ENCODE measurements around the gene FITM1.

FITM1 gene

DNA sequence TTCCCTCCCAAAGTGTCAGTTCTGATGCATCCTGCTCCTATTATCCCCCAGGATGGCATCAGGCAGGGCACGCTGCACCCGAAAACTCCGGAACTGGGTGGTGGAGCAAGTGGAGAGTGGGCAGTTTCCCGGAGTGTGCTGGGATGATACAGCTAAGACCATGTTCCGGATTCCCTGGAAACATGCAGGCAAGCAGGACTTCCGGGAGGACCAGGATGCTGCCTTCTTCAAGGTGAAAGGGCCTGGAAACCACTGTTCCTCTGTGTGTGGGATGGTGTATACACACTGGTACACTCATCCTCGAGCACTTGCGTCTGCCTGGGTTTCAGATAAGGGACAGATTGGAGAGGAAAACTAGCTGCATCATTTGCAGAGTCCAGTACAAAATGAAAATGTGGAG, 31.6 kb downstream of the FITM1 start:
- DNase-seq: no peak

DNA sequence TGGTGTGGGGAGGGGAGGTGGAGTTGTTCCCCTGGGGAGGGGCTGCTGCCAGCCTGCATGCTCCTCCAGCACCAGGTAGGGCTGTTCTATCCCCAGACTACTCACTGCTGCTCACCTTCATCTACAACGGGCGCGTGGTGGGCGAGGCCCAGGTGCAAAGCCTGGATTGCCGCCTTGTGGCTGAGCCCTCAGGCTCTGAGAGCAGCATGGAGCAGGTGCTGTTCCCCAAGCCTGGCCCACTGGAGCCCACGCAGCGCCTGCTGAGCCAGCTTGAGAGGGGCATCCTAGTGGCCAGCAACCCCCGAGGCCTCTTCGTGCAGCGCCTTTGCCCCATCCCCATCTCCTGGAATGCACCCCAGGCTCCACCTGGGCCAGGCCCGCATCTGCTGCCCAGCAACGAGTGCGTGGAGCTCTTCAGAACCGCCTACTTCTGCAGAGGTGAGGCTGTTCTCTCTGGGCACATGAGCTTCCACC, 34.1 kb downstream of the FITM1 start:
- DNase-seq: no peak

DNA sequence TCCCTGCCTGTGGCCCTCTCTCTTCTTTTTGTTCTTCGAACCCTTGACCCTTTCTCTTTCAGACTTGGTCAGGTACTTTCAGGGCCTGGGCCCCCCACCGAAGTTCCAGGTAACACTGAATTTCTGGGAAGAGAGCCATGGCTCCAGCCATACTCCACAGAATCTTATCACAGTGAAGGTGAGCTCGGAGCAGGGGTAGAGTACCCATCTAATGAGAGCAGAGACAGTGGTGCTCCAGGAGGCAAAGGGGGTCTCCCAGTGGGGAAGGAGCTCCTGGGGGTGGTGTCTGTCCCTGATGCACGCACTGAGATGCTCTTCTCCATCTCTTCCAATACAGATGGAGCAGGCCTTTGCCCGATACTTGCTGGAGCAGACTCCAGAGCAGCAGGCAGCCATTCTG, 35.3 kb downstream of the FITM1 start:
- no peak for DNase-seq

DNA sequence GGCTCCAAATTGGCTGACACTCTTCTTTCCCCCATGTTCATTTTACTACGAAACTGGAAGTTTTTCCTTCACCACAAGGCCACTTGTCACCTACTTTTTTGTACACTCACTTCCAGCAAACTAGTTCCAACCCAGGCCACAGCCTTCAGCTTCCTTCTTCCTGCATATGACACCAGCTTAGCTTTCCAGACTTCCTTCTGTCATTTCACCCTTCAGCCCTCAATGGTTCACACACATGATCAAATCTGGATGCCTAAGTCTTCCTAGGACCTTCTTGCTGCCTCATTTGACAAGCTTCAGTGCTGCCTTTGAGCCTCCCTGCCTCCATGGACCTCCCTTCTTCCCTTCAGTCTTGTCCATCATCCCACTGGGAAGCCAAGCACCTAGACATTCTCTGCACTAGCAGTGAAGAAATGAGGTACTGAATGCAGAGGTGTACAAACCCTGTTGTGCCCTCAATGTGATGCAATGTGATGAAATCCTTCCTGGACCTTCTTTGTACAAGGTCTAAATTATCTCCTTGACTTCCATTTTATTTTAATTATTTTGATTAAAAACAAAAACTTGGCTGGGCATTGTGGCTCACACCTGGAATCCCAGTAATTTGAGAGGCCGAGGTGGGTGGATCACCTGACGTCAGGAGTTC, 37.1 kb downstream of the FITM1 start:
- no peak for DNase-seq

DNA sequence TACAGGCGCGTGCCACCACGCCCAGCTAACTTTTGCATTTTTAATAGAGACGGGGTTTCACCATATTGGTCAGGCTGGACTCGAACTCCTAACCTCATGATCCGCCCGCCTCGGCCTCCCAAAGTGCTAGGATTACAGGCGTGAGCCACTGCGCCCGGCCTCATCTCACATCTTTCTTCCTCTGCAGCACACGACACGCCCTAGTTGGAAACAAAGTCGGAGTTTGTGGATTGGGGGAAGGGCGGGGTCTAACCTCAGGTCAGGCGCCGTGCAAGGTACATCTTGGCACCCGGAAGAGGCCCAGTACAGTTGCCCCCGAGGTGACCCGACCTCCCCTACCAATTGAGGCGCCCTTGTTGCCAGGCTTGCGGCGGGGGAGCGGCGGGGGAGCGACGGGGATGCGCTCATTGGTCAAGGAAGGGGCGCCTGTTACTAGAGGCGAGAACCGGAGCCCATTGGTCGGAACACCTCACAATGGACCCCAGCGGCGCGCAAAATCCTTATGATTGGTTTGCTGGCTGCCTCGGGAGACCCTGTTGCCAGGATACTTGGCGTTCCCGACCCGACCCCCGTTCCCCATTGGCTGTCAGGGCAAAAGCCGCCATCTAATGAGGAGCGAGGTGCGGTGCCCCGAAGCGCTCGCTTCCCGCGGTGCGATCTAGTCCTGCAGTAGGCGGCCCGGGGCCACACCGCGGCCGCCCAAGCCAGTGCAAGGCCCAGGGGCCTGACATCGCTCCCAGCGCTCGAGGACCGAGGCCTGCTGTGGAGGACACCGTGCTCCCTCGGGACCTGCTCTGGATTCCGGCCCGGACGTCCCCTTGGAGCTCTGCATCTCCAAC, 41.2 kb downstream of the FITM1 start, which contains the start of gene REC8:
Gene REC8, plus strand, starts transcription at position 659 of the 839 bp plus-strand sequence. CDS start 473 bp downstream, outside the sequence.
- DNase-seq: no peak

DNA sequence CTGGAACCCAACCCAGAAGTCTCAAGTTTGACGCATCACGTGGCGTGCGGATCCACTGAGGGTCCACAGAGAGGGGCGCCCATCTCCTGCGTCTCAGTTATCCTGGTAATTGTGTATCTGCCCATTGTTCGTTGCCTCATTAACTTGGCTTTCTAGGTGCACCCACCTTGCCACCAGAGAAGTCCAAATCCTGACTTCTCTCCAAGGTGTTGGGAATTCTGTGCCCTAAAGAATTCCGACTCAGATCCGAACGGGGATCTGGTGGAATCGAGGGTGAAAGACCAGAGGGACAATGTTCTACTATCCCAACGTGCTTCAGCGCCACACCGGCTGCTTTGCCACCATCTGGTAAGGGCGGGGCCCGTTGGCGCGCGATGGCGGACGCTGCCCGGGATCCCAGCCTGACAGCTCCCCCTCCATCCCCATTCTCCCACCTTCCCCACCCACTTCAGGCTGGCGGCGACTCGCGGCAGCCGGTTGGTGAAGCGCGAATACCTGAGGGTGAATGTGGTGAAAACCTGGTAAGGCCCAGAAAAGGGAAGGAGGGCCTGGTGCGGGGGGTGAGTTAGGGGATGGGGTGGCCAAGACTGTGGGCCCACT, 41.9 kb downstream of the FITM1 start:
- DNase-seq: no peak

DNA sequence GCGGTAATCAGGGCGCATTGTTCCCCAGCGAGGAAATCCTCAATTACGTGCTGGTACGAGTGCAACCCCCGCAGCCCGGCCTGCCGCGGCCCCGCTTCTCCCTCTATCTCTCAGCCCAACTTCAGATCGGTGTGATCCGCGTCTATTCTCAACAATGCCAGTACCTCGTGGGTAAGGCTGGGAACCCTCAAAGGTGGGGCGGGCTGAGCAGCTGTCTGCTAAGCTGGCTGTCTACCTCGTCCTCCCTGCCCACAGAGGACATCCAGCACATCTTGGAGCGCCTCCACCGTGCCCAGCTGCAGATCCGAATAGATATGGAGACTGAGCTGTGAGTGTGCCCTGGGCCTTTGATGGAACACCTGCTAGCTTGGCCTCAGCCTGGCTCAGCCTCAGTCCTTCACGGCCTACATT, 42.4 kb downstream of the FITM1 start:
- no peak for DNase-seq

DNA sequence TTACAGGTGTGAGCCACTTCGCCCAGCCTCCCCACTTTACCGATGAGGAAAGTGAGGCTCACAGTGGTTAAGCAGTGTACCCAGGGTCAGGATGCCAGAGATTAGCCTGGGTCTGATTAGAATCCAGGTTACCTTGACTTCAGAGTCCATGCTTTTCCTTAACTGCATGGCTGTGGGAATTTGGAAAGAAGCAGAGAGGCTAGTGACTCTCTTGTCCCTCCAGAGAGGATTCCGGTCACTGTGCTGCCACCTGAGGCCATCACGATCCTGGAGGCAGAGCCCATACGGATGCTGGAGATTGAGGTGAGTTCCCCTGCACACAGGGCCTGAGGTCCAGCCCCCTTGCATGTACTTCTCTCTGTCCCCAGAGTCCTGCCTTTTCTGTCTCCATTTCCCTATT, 46.1 kb downstream of the FITM1 start:
- DNase-seq: no peak

DNA sequence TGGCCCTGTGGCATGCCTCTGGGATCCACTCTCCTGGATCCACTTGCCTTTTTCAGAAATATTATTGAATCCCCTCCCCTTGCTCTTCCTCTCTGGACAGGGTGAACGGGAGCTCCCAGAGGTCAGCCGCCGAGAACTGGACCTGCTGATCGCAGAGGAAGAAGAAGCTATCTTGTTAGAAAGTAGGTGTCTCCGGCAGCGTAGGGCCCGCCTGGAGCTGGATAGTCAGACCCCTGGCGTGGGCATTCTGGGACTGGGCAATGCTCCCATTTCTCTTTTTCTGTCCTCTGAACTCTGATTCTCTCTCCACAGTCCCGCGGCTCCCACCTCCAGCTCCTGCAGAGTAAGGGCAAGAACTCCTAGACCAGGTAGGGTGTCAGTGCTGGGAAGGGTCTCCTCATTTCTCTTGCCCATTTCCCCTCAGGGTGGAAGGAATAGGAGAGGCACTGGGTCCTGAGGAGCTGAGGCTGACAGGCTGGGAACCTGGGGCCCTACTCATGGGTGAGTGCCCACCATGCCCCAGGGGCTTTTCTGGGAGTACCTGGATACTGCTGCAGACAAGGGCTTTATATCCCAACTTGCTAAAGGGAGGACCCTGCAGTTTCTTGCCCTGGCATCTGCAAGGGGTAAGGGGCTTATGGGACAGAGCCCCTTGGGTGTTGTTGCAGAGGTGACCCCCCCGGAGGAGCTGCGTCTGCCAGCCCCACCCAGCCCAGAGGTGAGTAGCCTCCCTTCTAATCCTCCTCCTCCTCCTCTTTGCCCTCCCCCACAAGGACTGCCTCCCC, 46.8 kb downstream of the FITM1 start:
- no peak for DNase-seq

DNA sequence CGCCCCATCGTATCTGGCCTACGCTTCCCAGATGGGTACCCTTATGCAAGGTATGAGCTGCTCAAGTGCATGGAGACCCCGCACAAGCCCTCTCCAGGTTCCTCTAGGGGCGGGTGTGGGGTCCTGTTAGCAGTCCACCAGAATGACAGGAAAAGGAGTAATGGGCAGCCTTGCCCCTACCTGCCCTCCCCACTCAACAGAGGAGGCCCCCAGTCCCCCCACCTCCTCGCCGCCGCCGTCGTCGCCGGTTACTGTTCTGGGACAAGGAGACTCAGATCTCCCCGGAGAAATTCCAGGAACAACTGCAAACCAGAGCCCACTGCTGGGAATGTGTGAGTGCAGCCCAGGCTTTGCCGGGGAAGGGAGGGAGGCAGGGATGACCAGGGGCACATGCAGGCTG, 47.4 kb downstream of the FITM1 start:
- DNase-seq: no peak

DNA sequence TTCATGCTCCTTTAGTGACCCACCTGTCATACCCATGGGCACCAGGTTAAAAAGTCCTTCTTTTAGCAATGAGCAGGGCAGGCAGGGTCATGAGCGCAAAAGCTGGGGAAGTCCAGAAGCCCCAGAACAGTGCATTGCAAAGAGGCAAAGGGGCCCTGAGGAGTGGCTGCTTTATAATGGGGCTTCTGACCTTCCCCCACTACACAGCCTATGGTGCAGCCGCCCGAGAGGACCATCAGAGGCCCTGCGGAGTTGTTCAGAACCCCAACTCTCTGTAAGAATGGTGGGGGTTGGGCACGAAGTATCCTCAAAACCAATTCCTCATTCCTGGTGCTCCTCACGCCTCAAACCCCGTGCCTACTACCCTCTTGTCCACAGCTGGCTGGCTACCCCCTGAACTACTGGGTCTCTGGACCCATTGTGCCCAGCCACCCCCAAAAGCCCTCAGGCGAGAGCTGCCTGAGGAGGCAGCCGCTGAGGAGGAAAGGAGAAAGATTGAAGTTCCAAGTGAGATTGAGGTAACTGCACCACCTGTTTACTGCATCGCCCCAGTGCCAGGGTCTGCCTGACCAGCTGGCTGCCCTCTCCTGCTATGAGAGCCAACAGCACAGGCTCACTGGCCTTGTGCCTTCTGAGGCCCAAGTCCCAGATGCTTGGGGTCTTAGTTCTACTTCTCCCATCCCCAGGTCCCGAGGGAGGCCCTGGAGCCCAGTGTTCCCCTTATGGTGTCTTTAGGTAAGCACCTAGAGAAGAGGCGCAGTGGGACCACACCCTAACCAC, 48.1 kb downstream of the FITM1 start:
- DNase-seq: no peak

DNA sequence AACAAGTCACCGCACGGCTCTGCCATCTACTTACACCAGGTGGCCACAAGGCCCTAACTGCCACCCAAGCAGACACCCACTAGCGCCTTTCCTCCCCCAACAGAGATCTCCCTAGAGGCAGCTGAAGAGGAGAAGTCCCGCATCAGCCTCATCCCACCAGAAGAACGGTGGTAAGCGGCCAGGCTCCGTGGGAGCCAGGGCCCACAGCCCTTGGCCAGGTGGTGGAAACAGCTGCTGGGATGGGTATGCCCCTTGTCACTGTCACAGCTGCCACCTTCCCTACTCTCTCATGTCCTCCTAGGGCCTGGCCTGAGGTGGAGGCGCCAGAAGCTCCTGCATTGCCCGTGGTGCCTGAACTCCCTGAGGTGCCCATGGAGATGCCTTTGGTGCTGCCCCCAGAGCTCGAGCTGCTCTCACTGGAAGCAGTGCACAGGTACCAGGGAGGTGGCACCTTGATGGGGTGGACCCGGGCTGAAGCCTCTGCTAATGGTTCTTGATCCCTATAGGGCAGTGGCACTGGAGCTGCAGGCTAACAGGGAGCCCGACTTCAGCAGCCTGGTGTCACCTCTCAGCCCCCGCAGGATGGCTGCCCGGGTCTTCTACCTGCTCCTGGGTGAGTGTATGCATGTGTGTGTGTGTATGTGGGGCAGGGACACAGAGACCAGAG, 49.0 kb downstream of the FITM1 start:
- no peak for DNase-seq

DNA sequence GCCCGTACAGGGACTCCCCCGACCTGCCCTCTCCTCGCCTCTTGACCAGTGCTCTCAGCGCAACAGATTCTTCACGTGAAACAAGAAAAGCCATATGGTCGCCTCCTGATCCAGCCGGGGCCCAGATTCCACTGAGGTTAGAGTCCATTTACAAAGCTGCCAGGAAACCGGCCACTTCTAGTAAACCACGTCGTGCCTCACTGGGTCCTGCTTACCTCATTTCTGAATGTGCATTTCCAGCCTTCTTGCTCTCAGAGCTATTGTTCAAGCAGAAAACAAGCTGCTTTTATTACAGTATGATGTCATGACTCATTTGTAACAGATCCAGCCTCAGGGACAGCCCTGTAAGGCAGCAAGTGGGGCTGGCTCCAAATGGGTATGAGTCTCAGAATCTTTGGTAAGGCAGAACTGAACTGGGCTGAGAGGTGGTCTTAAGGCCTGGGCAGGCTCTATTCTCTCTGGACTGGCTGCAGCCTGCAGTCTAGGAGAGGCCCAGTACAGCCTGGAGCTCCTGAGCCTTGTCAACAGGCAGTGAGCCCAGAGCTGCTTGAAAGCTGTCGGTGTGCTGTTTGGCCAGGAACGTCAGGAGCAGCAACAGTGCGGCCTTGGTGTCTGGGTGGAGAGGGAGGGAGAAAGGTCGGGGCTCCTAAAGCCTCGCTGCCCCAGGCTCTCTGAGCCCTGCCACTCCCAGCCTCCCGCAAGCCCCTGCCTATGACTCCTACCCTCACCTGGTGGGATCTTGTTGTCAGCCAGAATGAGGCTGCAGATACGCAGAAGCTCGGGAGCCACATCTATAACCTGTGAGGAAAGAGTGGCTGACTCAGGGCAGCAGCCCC, 49.7 kb downstream of the FITM1 start:
- peak; percentile 51 for DNase-seq

DNA sequence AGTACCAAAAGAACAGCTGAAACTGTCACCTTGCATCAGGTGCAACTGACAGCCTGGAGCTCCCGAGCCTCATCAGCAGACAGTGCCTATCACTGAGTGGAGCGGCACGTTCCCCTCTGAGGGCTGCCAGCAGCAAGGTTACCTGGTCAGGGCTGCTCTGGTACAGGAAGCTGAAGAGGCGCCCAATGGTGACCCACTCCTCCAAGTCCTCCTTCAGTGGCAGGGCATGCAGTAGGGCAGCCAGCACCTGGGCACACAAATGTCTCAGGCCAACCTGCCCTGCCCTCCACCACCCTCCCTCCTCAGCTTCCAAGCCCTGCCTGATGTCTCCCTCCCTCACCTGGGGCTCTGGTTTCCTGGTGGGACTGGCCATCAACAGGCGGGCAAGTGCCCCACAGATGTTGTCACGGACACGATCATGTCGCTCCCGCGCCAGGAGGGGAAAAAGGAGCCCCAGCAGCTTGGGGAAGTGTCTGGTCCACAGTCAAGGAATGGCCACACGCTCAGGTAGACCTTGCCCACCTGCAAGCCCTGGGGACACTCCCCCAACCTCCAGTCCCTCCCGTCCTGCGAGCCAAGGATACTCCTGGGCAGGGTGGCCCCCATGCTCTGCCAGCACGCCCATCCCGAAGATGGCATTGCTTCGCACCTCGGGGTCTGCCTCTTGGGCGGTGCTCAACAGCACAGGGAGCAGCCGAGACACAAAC, 51.1 kb downstream of the FITM1 start:
- no peak for DNase-seq
